NCI-H2196 treated with DMSO at 0.1 percent for 48 hours (cell line): ENCODE results near the gene PRKAG2.
"Not testable (repeated sequence)": the region's sequence is repeated elsewhere in the genome, so short reads cannot be mapped to it uniquely, and the experiment has no call there.

Experiments used
- DNase-seq: peaks from one replicate; lab custom pipeline; 2025; ENCODE audit not compliant: unreplicated experiment; lab: John Stamatoyannopoulos, UW

Gene PRKAG2

DNA sequence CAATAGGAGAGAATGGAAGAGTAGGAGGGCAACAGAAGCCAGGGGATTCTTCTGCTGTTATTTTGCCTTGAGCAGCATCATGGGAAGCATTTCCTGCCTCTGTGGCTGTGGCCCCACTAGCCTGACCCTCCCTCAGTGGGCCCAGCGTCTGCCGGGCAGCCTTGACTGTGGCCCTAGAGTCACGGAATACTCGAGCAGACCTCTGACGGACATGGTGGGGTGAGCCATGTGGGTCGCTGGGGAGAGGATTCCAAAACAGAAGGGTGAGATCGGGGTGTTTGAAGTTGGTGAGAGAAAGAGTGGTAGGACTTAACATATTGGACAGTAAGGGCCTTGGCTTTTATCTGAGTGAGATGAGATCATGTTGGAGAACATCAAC, 8.3 kb upstream of the PRKAG2 start:
- DNase-seq: no peak

DNA sequence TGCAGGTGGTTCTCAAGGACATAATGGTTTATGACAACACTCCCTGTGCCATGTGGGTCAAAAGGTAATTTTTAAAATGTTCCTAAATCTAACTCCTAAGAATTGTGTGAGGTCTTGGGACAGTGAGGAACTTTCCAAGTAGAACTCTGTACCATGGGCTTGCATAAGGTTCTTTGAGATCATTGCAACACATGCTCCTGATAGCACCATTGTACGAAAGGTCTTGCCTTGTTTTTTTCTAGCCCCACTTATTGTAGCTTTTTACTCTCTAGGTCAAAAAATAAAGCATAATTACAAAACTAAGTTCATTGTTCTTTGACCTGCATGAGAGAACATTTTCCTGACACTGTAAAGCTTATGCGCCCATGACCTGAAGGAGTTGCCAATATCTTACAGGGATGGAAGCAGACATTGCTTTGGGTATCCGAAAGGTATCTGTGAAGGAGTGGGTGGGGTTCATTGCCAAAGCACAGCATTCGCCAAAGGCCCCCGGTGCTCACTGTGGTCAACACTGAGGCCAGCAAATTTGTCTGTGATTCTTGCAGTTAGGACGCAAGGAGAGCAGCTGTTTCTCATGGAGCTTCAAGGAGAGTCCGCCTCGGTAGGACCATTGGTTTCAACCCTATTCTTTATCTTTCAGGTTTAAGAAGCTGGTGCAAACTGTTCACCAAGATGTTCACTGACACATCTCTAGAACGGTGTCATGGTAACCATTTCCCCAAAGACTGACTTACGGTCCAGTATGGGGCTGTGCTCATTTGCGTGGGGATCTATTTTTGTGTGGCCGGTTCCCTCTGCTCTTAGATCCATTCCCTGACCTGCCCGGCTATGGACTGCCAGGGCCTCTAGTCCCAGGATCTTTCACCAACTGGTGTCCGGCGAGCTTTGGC, 7.6 kb upstream of the PRKAG2 start:
- no peak for DNase-seq

DNA sequence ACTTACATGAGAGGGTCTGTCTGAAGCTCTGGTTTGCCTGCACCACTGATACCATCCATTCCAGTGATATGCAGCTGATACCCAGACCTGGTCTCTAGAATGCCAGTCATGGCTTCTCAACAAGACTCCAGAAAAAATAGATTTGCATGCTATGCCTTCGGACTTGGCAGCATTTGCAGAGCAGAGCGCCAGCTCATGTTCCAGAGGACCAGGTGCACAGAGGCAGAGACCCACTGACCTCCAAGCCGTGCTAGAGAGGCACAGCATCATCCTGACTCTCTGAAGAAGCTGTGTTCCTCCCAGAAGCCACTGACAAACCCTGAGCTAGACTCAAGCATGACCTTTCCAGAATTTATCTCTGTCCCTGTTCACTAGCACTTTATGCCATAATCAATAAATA, 6.9 kb upstream of the PRKAG2 start:
- DNase-seq: no peak

DNA sequence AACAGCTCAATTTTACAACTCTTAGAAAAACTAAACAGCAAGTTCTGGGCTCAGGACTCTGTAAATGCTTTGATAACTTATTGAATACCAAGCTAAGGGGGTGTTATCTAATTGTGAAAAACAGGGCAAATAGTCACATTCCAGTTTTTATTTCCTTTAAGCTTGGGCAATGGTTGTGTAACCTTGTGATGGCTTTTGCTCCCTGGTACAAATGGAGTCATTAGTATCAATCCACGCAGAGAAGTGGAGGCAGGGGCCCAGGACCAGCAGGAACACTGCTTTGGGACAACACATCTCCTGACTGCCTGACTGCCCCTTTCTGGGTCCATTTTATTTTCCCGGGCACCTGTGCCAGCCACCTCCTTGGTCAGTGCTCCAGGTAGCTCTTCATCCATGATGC, 5.8 kb upstream of the PRKAG2 start:
- no peak for DNase-seq

DNA sequence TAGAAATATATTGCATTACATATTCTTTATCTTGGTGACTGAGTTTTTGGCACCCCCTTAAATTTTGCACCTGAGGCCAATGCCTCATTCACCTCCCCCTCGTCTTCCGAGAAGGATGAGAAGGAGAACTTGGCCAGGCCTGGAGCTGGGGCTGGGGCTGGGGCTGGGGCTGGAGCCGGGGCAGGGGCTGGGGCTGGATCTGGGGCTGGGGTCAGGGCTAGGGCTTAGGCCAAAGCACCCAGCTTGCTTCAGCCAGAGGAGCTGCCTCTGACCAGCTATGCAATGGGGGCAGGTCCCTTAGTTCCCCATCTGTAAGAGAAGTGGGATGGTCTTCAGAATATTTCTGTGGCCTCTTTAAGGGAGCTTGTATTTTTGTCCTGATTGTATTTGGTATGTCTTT, 3.8 kb upstream of the PRKAG2 start:
- DNase-seq: no peak

DNA sequence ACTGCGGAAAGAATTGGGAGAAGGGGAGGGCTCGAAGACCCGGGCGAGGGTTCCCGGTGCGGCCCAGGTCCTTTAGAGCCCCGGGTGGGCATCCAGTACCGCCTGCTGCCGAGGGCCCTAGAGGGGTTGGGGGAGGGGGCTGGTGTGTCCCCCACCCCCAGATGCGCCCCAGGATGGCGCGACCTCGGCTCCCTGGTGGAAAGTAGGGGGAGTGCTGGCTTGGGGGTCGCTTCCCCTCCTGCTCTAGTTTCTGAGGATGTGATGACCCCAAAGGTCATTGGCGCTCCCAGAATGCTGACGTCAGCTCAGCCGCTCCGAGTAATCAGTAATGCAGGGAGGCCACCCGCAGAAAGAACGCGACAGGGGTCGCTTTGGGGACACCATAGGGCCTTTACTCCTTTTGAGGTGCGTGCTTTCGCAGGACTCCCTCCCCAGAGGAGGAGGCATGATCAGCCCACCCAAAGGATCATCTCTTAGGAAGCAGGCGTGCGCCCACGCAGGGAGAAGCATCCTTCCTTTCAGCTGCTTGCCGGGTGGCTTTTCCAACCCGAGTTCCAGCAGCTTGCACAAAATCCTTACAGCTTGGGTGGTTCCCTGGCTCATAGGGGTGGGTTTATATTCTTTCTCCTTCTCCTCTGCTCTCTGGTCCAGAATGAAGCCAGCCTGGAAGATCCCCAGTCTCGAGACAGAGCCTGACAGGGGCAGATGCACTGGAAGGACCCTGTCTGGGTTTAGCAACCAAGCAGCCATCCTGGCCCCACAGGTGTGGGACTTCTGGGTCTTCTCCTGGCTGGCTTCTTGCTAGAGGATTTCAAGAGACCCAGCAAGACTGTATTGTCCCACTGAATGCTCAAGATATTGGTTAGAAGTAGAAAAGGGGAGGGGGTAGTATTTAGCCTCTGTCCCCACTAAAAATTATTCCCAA, 1.3 kb upstream of the PRKAG2 start:
- DNase-seq: no peak

DNA sequence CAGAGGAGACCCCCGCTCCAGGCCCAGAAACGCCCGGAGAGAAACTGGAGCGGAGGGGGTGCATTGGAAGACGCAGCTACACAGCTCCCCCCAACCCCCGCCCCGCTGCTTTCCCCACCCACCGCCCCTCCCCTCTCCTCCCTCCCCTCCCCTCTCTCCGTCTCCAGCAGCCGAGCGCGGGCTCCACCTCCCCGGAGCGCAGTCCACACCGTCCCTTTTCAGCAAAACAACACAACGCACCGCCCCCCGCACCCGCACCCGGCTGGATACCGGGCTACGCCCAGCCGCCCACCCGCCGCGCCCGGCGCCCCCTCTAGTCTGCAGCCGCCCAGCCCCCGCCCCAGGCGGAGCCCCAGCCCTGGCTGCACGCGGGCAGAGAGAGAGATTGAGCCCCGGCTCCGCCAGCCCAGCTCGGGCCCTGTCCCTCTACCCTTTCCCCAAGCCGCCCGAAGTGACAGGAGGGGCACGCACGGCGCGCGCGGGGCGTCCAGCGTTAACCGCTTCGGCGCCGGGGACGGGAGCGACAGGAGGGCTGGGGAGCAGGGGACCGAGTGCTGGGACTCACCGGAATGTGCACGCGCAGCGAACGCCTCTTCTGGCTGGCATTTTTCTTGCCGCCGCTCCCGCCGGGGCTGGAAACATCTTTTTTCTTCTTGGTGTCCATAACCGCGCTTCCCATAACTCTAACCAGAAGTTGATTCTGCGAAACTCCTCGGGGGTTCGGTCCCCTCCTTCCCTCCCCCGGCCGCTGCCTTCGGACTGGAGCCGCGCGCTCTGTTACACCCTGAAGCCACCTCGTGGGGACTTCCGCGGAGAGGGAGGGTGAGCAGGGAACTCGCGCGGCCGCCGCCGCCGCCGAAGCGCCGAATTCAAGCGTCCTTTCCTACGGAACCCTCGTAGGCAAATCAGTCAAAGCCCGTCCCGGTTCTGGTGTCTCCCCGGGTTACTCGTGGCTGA, 695 bp downstream of the PRKAG2 start:
- peak; percentile 3 for DNase-seq

DNA sequence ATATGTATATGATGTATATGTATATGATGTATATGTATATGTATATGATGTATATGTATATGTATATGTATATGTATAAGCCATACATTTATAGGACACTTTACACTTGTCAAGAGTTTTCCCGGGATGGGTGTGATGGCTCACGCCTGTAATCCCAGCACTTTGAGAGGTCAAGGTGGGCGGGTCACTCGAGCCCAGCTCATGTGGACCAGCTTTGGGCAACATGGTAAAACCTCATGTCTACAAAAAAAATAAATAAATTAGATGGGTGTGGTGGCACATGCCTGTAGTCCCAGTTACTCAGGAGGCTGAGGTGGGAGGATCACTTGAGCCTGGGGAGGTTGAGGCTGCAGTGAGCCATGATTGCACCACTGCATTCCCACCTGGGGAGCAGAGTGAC, 2.4 kb downstream of the PRKAG2 start:
- not testable (repeated sequence) for DNase-seq

DNA sequence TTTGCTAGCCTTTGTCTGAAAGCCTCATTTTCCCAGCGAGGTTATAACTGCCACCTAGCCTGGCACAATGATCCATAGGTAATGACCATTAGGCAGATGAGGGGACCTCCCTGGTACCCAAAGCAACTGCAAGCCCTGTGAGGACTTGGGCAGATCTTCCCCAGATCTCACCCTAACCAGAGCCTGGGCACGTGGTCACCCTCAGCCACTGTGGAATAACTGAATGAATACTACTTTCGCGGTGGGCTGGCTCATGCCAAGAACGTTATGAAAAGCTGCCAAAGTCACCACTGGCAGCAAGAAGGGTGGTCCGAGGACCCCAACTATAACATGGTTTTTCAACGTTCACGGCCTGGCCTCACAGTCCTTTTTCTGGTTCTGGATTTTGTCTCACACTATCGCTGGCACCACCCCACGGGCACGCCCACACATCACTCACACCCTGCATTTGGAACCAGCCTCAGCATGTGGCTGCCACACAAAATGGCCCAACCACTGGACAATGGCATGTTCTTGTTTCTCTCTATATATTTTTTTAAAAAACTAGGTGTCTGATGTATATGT, 3.4 kb downstream of the PRKAG2 start:
- no peak for DNase-seq

DNA sequence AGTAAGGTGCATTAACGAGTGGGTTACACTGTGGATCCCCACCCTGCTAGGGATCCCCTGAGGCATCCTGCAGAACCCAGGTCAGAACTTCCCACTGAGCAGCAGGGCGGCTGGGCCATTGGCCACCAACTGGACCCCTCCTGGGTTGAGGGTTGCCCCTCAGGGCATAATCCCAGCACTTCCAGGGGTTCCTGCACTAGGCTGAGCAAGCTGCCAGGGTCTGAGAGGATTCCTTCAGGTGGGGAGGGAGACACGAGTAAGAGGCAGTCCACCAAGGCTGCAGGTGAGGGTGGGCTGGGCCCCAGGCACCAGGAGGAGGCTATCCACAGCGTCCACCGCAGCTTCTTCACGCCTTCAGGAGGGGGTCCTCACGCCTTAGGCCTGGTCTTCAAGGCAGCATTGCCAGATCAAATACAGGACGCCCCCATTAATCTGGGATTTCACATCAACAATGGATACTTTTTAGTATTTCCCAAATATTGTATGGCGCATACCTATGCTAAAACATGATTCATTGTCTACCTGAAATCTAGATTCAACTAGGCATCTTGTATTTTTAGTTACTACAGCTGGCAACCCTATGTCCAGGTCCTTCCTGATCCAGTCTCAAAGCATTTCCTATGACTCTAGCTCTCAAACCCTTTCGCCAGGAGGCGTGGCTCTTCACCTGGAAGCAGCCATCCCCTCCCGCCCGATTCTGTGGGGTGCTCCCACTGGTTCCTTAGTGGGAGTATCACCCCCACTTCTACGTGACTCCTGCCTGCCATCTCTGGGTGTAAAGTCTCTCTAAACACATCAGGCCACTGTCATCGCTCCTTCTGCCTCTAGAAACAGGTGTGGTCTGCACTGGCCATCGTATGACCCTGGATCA, 4.1 kb downstream of the PRKAG2 start:
- no peak for DNase-seq

DNA sequence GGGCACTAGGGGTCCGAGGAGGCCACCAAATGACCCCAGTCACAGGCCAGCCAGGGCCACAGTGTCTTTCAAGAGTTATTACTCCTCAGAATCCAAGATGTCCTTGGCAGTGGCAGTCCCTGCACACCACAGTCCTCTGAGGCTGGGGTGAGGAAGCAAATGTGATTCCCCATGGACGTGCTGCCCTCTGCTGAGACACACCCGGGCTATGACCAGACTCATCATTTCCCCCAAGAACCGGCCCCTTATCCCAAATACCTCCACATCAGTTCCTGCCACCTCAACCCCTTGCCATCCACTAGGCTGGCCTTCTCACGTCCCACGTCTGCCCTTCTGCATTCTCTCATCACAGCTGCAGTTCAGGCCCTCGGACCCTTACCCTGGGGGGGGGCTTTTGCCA, 5.0 kb downstream of the PRKAG2 start:
- DNase-seq: no peak

DNA sequence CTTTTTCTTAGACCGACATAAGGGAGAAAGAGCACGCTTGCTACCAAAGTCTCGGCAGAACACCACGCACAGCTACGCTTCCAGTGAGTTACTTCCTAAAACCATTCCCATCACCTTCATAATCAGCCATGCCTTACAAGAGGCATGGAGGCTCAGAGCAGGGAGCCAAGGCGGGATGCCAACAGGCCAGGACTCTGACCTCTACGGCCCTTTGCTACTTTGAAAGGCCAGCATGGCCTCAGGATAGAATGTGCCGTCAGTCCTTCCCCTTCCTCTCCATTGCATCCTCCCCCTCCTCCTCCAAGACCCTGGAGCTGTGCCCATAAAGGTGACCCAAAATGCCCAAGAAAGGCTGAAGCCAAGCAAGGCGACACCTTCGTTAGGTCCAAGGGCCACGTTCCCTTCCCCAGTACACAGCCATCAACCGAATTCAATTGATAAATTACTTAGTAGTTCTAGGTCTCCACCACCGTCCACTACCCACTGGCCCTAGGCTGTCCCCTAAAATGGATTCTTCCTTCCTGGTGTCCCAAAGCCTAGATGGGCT, 5.7 kb downstream of the PRKAG2 start:
- DNase-seq: no peak

DNA sequence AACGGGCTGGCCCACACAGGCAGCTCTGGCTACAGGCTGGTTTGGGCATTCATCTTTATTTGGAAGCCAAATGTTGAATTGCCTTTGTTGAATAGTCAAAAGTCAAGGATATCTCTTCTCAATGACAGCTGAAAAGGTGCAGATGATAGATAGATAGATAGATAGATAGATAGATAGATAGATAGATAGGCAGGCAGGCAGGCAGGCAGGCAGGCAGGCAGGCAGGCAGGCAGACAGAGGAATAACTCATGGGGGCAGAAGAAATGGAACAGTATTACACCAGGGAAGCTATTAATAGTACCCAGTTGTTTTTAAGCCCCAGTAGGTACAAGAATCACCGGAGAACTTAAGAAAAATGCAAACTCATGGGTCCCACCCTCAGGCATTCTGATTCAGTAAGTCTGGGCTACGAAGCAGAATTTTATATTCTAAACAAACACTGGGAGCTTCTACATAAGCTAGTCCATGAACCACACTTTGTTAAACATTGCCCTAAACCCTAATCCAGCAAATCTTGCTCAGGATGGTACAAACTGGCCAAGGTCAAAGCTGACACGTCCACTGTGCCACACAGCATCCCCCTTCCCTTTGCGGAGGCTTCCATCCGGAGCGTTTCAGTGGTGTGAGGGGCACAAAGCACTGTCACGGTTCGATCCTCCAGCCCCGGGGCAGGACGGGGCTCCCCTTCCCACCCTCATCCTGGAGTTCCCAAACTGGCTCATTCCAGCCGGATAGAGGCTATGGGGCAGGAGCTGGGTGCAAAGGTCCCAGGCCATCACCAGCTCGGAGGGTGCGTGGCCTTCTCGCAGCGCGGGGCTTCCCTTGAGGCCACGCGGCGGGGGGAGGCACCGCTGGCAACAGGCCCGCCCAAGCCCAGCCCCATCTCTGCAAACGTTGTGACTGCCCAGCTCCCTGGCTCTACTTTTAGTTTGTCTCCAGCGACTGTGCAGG, 6.7 kb downstream of the PRKAG2 start:
- DNase-seq: no peak

DNA sequence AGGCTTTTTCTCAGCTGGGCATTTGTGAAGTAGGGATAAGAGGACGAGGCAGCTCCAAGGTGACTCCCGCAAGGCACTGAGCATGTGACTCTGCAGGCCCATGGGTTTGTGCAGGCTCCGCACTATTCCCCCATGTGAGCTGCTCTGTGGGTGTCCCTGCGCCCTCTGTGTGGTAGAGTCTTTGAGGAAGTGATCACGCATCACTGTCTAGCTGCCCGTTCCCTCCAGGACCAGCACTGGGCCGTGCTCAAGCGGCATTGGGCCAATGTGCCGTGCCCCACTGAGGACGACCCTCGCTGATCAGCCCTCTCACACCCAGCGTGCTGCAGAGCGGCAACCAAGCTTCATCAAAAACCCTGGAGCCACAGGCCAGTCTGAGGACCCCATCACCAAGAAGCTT, 7.5 kb downstream of the PRKAG2 start:
- no peak for DNase-seq

DNA sequence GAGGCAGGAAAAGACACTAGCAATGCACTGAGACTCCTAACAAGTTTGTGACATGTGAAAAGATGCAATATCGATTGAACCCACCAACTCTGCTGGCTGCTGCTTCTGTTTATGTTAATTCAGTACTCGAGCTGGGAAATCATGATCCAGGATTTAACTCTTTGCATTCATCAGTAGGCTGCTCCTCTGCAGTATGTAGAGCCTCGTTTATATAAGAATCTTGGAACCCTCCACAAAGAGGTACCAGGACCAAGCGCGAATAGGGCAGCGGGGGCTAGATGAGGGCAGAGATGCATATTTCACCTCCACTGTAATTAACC, 7.8 kb downstream of the PRKAG2 start:
- no peak for DNase-seq

DNA sequence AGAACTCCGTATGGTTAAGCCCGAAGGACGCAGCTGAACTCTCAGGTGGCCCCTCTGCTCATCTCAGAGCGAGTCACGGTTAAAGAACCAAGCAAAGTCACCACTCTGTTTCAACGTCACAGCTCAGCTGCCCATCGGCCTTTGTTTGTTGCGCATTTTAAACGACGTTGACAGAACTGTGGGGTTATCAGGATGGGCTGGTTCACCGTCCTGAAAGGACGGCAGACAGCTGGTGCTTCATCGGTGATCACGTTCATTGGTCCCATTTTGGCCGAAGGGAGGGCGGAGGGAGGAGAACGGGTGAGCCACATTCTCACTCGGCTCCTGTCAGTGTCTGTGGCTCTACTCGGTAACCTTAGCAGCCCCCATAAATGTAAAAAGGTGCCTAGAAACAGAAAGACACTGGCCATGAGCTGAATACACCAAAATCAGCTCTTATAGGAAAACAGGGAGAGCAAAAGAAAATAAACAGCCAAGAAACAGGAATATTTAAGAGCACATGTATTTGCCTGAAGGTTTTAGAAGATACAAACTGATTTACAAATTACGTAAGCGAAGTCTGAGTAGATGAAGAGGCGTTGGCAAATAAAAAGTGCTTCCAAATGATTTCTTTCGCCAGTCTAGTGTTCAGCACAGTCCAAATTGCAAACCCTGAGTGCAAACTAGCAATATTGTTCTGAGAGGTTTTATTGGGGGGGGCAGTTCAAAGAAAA, 8.4 kb downstream of the PRKAG2 start:
- no peak for DNase-seq

DNA sequence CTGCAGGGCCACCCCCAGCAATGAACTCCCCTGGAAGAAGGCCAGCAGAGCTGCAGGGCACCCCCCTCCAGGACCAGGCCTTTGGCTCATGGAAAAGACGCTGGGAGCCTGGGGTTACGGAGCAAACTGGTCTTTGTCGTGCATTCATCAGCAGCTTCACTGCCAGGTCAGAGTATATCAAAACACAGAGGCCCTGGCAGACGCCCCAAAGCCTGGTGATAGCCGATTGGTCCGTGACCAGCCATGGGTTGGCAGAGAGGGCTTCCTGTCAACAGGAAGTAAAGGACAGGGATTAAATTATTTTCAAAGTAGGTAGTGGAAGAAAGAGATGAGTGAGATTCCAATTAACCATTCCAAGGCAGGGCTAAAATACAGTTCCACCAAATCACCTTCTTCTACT, 9.0 kb downstream of the PRKAG2 start:
- DNase-seq: no peak
